CD4-positive, alpha-beta T cell treated with Interleukin-10 for 1 hour (primary cell): ENCODE data around the gene MYO10.
"Not testable (repeated sequence)": the region's sequence is repeated elsewhere in the genome, so short reads cannot be mapped to it uniquely, and the experiment has no call there.

ENCODE experiments used
- DNase-seq: peaks from one replicate; pipeline ENCODE4 v3.0.0-alpha.2; 2020

MYO10 gene

DNA sequence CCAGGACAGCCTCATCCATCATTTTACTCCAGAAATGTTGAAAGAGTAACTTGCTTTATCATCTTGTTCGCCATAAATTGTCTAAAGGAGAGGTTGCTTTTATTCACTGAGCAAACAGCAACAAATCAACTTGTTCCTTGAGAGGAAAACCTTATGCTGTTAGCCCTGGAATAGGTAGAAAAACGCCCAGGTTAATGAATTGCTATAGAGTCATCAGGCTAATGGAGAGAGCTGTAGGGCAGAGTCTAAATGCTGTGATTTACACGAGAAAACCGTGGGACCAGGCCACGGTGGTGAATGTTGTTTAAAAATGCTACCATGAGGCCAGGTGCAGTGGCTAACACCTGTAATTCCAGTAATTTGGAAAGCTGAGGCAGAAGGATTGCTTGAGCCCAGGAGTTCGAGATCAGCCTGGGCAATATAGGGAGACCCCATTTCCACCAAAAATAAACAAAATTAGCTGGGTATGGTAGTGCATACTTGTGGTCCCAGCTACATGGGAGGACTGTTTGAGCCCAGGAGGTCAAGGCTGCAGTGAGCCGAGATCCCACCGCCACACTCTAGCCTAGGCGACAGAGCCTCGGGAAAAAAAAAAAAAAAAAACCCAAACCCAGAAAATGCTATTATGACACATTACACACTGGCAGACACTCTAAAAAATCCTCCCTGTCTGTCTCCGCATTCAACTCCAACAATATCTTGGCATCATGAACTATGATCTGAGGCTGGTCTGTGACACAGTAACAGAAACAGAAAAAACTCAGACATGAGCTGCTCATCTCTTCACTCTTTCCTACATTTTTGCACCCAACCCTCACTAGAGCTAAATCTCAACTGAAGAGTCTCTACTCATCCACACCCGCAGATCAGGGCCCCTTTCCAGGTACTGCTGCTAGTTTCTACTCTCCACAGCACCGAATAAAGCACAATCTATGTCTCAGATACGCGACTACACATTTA is 200.7 kb downstream of the MYO10 start:
- no peak for DNase-seq

DNA sequence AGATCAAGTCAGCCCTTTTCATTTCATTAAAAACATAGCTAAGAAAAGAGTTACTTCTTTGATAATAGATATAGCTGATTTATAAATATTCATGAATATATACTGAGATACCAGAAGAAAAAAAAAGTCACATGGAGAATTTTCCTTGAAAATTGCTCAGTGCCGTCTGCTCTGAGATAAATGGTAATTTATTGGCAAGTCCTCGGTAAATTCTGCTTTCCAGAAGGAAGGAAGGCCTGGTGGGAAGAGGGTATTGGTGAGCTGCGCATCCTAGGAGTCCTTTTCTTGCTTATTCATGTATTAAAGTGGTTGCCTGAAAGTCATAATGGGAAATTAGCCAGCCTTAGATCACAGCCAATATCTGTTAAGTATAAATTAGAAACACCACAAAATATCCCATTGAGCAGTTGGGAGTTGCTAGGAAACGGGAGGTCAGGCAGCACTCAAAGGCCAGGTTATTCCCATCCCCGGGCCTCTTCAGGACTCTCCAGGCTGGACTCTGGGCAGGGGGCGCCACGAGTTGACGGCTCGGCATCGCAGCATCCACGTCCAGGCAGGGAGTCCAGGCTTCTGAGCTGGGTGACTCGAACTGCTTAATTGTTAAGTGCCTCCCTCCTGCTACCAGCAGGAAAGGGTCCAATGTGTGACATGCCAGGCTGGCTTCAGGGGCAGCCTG is 202.6 kb downstream of the MYO10 start:
- no peak for DNase-seq

DNA sequence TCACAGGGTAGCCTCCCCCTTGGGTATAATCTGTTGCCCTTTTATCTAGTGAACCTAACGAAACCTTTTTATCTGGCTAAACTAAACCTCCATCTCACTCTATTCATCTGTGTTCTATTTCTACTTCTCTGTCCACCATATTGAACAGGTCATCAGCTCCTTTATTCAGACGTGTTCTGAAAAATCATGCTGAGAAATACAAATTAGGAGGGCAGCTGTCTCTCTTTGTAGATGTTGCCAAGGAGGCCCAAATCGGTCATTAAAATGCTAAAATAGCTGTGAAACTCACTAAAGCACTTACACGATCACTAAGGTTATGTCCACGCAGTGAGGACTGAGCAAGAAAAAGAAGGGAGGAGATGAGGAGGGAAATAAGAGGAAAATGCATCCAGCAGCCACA is 203.7 kb downstream of the MYO10 start:
- no peak for DNase-seq

DNA sequence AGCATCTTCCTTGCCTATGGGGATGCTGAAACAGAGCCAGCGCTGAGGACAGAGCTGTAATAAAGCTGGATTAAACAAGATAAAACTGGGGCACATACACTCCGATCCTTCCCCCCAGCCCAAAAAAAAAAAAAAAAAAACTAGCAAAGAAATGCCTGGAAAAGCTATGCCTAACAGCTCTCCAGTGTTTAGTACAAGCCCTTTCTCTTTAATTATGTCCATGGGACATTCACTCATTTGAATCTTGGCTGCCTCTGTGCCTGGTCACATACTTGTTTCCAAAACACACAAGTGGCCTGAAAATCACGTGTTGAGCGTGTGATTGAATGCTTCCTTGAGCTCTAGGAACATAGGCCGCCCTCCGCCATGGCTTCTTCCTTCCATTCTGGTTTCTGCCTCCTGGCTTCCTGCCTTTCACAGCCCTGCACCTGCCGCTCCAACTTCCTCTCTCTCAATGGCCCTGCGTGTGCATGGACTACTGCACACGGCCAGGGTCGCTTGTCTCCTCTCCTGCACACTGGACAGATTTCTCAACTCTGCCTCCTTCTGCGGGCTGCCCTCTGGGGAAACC is 208.2 kb downstream of the MYO10 start:
- no peak for DNase-seq

DNA sequence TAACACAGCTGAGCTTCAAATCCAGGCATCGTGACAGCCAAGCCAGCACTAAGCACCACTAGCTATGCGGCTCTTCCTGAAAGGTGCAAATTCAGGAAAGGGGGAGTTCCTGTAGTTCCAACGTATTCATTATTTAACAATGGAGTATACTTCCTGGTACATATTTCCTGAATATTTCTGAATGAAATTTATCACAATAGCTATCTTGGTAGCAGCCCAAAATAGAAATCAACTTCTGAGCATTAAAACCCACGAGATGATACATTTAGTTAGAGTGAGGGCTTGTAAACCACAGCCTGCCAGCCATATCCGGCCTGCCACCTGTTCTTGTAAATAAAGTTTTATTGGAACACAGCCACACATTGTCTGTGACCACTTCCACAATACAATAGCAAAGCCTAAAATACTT is 209.5 kb downstream of the MYO10 start:
- peak; percentile 3 for DNase-seq

DNA sequence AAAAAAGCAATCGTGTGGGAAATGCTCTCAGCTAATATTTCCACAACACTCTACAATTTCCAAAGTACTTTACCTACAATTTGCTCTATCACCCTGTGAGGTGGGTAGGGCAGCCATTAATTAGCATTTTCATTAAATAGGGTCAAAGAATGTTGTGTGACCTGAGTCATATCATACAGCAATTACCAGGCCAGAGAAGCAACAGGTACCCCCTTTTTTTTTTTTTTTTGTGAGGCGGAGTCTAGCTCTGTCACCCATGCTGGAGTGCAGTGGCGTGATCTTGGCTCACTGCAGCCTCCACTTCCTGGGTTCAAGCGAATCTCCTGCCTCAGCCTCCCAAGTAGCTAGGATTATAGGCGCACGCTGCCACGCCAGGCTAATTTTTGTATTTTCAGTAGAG is 210.5 kb downstream of the MYO10 start:
- no peak for DNase-seq

DNA sequence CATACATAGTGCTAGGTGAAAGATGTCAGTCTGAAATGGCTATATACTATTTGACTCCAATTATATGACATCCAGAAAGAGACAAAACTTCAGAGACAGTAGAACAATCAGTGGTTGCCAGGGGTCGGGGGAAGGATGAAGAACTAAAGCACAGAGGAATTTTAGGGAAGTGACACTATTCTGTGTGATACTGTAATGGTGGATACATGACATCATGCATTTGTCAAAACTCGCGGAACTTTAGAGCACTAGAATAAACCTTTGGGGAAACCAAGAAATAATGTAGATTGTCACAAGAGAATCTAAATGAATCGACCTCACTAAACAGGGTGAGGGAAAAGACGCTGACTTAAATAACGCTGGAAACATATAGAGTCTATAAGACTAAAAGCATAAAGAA is 212.3 kb downstream of the MYO10 start:
- DNase-seq: no peak

DNA sequence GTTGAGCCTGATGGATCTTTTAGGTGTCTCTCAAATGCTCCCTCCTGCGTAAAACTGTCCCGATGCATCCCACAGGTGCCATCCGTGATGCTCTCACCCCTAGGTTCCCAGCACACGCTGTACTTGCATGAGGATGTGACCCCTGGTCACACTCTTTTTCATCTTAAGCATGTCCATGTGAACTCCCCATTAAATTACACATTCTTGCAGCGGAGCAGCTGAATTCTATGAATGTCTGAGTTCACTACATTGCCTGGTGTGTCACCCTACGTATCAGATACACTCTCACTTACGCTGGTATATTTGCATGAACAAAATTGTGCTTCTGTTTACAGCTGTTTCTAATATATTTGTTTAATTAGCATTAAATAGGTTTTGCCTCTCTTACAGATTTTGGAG is 214.0 kb downstream of the MYO10 start:
- no peak for DNase-seq

DNA sequence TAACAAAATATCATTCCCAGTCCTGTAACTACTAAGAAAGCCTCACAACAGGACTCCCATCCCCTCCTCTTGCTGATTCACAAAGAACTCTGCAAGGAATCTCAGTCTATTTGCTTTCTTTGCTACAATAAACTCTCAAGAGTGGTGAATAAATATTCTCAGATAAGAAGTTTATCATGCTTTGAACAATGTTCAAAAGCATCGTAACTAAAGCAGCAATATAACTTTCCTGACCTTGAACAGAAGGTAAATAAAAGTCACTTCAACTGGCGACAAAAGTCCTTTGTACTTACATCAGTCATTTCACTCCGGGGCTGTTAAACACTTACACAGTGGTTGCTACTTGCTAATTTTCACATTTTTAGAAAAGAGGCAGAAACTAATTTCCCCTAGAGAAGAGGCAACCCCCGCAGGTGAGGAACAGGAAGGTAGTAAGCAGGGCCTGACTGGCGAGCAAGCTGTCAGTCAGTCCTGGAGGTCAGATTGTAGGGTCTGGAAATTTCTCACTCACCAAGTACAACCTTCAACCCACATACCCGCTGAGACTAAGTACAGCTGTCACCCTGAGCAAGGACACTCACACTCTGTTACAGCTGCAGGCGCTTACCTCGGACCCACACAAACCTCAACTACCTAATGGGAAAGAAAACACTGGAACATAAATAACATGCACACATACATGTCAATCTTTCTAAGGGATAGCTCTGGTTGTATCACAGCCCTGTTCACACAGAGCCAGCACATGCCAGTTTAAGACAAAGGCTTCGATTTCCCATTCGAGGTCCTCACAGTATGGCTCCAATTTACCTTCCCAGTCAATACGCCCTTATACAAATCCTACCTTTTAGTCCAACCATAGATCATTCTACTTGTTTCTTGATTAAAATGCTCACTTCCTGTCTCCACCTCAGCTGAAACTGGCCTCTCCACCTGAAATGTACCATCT is 214.7 kb downstream of the MYO10 start:
- no peak for DNase-seq

DNA sequence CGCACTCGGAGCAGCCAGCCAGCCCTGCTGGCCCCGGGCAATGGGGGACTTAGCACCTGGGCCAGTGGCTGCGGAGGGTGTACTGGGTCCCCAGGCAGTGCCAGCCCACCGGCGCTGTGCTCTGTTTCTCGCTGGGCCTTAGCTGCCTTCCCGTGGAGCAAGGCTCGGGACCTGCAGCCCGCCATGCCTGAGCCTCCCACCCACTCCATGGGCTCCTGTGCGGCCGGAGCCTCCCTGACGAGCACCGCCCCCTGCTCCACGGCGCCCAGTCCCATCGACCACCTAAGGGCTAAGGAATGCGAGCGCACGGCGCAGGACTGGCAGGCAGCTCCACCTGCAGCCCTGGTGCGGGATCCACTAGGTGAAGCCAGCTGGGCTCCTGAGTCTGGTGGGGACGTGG is 218.1 kb downstream of the MYO10 start:
- not testable (repeated sequence) for DNase-seq

DNA sequence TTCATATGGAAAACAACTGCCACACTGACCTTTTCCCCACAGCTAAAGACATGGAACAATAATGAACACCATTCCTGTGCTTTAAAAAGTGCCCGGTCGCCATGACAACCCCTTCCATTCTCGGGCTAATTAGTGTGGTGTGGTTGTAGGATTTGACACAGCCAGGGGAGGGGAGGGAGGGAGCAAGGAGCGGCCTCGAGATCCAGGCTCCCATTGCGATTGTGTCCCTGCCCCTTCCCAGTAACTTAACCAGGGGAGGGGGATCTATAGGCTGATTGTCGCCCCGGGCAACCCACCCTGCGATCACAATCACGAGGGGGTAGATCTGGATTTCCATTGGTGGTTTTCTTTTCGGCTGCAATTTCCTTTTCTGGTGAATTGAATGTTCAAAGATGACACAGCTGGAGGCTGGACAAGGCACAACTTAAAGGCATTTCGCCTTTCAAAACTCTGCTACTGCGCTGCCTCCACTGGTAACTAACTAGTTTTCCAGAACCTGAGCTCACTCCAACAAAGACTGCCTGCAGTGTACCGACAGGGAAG is 222.6 kb downstream of the MYO10 start:
- DNase-seq: no peak

DNA sequence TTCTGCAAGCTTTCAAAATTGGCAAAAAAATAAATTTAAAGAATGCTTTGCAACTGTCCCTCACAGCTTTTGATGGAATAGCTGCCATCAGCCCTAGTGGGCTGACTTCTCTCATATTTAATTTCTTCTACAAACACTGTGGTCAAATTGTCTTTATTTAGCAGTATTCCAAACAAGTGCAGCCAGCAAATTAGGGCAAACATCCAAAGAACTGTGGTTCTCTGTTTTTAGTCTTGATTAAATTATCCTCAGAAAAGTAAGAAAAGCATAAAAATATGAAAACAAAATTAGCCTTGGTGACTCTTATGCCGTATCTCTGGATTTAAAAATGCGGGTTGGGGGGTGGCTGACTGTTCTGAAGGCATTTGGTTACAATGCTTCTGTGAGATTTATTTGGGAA is 223.5 kb downstream of the MYO10 start:
- no peak for DNase-seq

DNA sequence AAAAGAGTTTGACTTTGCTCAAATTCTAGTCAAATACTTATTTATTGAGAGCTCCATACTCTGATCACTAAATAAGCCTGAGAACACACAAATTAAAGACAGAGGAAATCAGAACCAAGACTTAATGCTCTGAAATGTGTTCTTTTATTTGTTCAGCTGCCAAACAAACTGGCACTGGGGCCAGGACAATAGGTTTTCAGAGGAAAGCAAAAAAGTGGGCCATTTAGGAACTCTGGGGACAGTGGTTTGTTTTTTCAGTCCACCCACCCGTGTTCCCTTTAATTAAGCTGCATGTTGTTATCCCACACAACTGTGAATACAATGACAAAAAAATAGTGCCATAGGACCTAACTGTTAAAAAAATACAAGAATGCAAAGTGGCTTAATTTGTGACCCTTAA is 223.9 kb downstream of the MYO10 start:
- DNase-seq: no peak

DNA sequence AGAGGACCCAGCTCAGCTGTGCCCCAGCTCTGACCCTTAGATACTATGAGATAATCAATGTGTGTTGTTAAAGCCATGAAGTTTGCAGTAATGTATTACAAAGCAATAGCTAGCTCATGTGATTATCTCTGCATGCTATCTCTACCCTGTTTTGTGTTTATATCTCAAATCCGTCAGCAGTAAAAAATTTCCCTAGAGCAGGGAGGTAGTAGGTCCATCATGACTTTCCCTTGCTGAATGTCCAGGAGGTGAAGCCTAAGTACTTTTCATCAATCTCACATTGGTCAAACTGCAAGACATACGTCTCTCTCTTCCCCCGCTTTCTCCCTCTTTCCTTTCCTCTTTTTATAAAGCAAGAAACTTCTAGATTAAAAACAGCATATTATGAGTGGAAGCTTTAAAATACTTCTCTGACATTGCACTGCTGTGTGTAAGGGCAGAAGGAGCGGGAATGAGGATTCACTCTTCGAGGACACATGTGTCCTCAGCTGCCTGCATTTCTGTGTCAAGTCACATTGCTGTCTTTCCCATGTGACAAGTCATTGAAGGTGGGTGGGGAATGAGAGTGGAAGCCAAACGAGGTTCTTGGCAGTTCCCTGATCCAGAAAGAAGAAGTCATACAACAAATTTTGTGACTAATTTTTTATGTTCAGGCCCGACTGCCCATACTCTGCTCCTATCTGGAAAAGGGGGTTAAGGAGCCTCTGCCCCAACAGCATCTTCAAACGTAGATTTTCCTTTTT is 226.2 kb downstream of the MYO10 start:
- DNase-seq: no peak

DNA sequence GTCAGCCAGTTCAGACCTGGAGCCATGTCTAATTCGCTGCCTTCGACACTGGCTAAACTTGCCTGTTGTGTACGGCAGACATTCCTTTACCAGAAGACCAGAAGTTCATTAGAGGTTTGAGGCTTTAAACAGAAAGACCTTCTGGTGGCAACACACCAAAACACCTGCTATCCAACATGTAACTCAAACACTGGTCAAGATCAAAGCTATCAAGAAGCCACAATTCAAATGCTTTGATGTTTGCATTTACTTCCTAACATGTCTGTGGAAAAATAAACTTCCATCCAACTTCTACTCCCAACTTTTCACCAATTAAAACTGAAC is 228.3 kb downstream of the MYO10 start:
- DNase-seq: no peak

DNA sequence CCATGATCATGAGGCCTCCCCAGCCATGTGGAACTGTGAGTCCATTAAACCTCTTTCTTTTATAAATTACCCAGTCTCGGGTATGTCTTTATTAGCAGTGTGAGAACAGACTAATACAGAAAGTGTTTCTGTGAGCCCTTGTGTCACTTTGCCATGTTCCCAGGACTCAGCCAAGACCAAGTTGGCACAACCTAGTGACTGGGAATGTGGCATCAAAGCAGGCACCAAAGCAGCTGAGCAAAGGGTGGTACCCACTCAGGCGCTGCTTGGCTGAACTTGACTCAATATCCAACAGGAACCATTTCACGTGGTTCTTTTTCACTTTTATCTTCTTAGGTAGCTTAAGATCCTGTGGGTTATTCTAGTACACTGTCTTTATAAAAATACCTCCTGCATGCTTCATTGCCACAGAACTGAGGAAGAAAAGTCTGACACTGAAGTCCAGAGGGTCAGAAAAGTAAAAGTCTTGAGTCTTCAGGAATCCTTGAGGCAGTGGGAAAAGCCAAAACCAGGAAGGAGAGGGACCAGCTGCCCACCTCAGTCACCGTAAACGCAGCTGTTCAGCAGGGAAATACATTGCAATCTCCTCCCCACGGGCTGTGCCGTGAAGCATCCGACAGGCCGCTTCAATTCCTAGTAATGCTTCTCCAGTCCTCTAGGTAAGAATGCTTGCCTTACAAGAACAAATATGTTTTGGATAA is 228.8 kb downstream of the MYO10 start:
- DNase-seq: no peak

DNA sequence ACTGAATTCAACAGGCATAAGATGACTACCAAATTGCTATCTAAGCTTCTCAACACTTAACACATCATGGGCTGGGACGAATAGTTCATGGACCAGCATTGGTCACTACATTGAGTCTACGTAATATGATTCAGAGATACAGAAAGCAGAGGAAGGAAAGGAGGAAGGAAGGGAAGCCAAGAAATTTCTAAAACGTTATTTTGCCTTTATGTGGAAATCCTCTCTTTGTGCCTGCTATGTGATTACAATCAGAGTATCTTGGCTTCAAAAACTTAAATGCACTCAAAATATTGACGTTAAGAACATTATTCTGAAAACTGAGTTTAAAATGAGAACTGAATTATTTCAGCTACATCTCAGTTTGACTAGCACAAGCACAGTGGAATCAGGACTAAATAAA is 231.1 kb downstream of the MYO10 start:
- no peak for DNase-seq

DNA sequence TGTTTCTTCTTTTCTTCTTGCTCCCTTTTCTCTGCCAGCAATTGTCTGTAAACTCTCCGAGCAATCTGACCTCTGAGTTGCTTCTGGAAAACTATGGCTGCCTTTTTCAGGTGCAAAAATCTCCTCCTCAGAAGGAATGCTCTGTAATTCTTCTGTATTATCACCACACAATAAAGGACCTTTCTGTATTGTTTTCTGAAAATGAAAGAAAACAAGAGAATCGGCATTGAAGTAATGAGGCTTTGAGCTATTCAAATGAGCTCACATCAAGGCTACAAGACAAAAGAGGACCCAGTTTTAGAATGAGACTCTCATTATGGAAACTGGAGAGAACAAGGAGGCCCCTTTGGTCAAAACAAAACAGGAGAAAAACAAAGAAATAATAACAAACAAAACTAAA is 233.1 kb downstream of the MYO10 start:
- no peak for DNase-seq

DNA sequence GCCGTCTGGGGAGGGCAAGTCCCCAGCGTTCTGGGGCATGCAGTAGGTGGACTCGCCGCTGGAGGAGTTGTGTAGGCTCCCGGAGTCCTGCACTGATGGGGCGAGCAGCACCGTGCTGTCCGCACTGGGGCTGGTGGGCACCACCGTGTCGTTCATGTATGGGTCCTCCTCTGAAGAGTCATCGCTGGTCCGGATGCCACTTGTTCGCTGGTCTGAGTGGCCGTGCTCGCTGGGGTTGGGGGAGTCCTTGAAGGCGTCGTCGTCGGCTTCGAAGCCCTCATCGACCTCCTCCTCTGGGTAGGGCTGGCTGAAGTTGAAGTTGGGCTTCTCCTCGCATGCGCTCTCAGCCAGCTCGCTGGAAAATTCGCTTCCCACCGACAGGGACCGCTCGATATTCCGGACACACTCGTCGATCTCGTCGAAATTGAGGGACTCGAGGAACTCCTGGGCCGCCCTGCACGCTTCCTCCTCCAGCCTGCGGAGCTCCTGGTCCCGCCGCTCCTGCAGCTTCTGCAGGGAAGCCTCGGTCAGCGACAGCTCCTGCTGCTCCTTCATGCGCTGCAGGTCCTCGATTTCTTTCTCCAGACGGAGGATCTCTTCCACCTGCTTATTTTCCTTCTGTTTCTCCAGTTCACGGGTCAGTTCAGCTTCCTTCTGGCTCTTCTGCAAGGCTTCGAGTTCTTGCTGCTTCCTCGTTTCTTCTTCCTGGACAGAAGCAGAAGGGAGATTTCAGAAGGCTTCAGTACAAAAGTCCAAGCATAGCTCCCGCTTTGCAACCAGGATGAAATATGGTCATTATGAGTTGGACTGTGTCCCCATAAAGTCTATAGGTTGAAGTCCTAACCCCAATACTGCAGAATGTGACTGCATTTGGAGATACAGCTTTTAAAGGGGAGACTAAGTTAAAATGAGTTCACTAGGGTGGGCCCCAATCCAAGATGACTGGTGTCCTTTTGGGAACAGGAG is 234.7 kb downstream of the MYO10 start:
- no peak for DNase-seq

DNA sequence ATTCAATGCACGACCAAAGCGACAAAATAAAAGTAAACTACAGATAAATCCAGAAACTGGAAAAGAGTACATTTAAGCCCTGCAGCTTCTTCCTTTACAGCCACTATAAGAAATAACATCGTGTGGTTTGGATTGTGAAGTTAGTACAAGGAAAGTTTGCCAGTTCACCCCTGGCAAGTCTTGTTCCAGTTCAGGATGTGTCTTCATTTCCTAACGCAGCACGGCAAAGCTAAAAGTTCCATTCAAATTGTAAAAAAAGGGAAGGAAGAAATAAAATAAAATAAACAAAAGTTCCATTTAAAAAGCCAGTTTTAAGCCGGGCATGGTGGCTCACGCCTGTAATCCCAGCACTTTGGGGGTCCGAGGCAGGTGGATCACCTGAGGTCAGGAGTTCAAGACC is 236.0 kb downstream of the MYO10 start:
- DNase-seq: no peak
